HG02885 (cell line): Measurements from ENCODE around the gene MAP3K21.

ENCODE experiments used
- ATAC-seq: cut with Tn5 transposase; IDR thresholded peaks from one replicate; pipeline ENCODE4 v1.9.1; 2021; ENCODE audit warnings: mild to moderate bottlenecking; ENCODE audit not compliant: unreplicated experiment, poor library complexity

Gene MAP3K21

GRCh38 chr1:233383984-233384383, 56.5 kb downstream of the MAP3K21 start:
- ATAC-seq = no peak

GRCh38 chr1:233386336-233386735, 58.8 kb downstream of the MAP3K21 start:
- no peak for ATAC-seq

GRCh38 chr1:233387585-233387984, 60.1 kb downstream of the MAP3K21 start:
- no peak for ATAC-seq

- no peak for ATAC-seq
Observed at GRCh38 chr1:233389169-233389568, 61.6 kb downstream of the MAP3K21 start.

GRCh38 chr1:233389893-233390292, 62.4 kb downstream of the MAP3K21 start:
- no peak for ATAC-seq

GRCh38 chr1:233390842-233391737, 63.6 kb downstream of the MAP3K21 start:
- ATAC-seq = no peak

GRCh38 chr1:233393084-233393840, 65.7 kb downstream of the MAP3K21 start:
- no peak for ATAC-seq

GRCh38 chr1:233393926-233394680, 66.6 kb downstream of the MAP3K21 start:
- no peak for ATAC-seq

GRCh38 chr1:233394860-233395717, 67.6 kb downstream of the MAP3K21 start:
- no peak for ATAC-seq

- ATAC-seq = no peak
Observed at GRCh38 chr1:233395863-233396646, 68.5 kb downstream of the MAP3K21 start.

GRCh38 chr1:233406339-233406960, 78.9 kb downstream of the MAP3K21 start:
- no peak for ATAC-seq

- ATAC-seq = no peak
Observed at GRCh38 chr1:233406994-233407631, 79.6 kb downstream of the MAP3K21 start.

- no peak for ATAC-seq
Observed at GRCh38 chr1:233409540-233409939, 82.0 kb downstream of the MAP3K21 start.

GRCh38 chr1:233410906-233411305, 83.4 kb downstream of the MAP3K21 start:
- ATAC-seq = no peak

- no peak for ATAC-seq
Observed at GRCh38 chr1:233412812-233413211, 85.3 kb downstream of the MAP3K21 start.

GRCh38 chr1:233421293-233421692, 93.8 kb downstream of the MAP3K21 start:
- ATAC-seq = no peak

- no peak for ATAC-seq
Observed at GRCh38 chr1:233424779-233425178, 97.3 kb downstream of the MAP3K21 start.

GRCh38 chr1:233427907-233428306, 100.4 kb downstream of the MAP3K21 start:
- ATAC-seq = no peak
